Activated CD4-positive, alpha-beta memory T cell treated with anti-CD3 and anti-CD28 coated beads for 36 hours (primary cell): ENCODE results near the gene PRDX4. TPM values are rescaled to one million over a fixed set of nuclear protein-coding genes. Genes with fewer than 3 reads are reported as not detected.

Source experiments
- CTCF ChIA-PET: fragments of 350-600 bp; sonication (Branson Sonifier 250); formaldehyde crosslinking; loops from one replicate; lab custom pipeline; 2021; ENCODE audit warnings: antibody characterized with exemption, inconsistent platforms; lab: Charles Lee
- POLR2A ChIA-PET: fragments of 350-600 bp; sonication (Branson Sonifier 250); formaldehyde crosslinking; loops from one replicate; lab custom pipeline; 2021; ENCODE audit warnings: antibody characterized with exemption; lab: Charles Lee
- DNase-seq: peaks from one replicate; pipeline ENCODE4 v3.0.0-alpha.2; 2020
- H3K27ac Mint-ChIP-seq: one replicate; pipeline ENCODE4 v1.8.0; 2021; ENCODE audit warnings: mixed read lengths
- H3K27me3 Mint-ChIP-seq: one replicate; pipeline ENCODE4 v1.8.0; 2021; ENCODE audit warnings: mixed read lengths
- H3K36me3 Mint-ChIP-seq: one replicate; pipeline ENCODE4 v1.8.0; 2021; ENCODE audit warnings: mixed read lengths
- H3K4me1 Mint-ChIP-seq: one replicate; pipeline ENCODE4 v1.8.0; 2021; ENCODE audit warnings: low read depth, mixed read lengths
- H3K4me3 Mint-ChIP-seq: one replicate; pipeline ENCODE4 v1.8.0; 2021; ENCODE audit warnings: mild to moderate bottlenecking, mixed read lengths
- H3K9me3 Mint-ChIP-seq: one replicate; pipeline ENCODE4 v1.8.0; 2021; ENCODE audit warnings: mixed read lengths
- intact Hi-C: fragments of 100-400 bp; cut with micrococcal nuclease; formaldehyde crosslinking; loops from one replicate; pipeline ENCODE4 v1.15.1; 2023
- total RNA-seq, 2 experiments: library from RNA; stranded (reverse); gene quantifications; one replicate each; pipeline ENCODE4 v1.2.3, GENCODE V29; 2021

PRDX4 gene
- 10 to 100 TPM; 56.0 to 59.8 TPM for total RNA-seq

DNA sequence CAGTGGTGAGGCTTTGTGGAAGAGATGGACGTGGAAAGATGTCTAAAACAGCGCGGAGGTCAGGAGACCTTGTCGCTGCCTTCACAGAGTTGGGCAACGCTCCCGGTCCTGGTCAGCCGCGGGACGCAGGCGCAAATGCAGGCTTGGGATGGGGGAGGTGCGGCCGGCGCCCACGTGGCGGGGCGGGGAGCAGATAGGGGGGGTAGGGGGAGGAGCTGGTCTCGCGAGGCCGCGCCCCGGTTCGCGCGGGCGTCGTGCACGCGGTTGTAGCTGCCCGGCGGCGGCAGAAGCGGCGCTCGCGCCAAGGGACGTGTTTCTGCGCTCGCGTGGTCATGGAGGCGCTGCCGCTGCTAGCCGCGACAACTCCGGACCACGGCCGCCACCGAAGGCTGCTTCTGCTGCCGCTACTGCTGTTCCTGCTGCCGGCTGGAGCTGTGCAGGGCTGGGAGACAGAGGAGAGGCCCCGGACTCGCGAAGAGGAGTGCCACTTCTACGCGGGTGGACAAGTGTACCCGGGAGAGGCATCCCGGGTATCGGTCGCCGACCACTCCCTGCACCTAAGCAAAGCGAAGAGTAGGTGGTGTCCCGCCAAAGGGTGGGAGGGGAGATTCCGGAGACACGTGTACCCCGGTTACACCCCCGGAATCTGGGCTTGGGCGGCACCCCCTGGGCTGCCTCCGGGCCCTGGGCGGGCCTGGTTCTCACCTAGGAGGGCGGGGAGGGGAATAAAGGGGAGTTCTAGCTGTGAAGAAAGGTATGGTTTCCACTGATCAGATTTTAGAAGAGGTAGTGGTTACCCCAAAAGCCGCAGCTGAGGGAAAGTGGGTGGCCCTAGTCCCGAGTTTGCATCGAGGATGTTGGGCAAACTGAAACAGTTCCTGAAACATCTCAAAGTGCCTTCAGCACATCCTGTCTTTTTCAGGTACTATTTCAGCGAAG lies at the start of gene PRDX4:
TSS of gene PRDX4 (plus strand) at position 255 of the 939 bp plus-strand sequence. CDS start at position 333, 78 bp downstream.
- Mint-ChIP-seq H3K9me3 (no peaks in the 10 kb centered on the region), H3K4me3 (peak within 1 kb of the TSS; percentile 80), H3K36me3 (peaks cover 4% of the 10 kb centered on the region), H3K27ac (peak within 1 kb of the TSS; percentile 87), H3K27me3 (no peaks in the 10 kb centered on the region), H3K4me1 (peaks cover 23% of the 10 kb centered on the region)
- CTCF ChIA-PET = interaction anchor here (0.9 to 1.1 kb wide), 2 partner anchors 235 to 387 kb away, joined by 3 to 5 read pairs; no protein-coding TSS in a partner anchor
- intact Hi-C loops = loop anchor here (1.0 to 10.0 kb wide), 7 partner anchors 114 to 1723 kb away; partner anchors contain the start of genes CXorf58, EIF2S3 and SMS
- POLR2A ChIA-PET = interaction anchor here (1.0 to 1.5 kb wide), 2 partner anchors 76 to 116 kb away, joined by 4 to 8 read pairs; partner anchors contain the start of genes ACOT9 and SAT1
- DNase-seq = peak; percentile 87

GRCh38 chrX:23621621-23622265 lies 45.5 kb upstream of the PRDX4 start:
- ChIA-PET CTCF (no interaction called here), POLR2A (no interaction called here)
- Mint-ChIP-seq H3K36me3 (no peaks in the 10 kb centered on the region), H3K4me3 (no peak overlapping the region), H3K4me1 (no peaks in the 10 kb centered on the region), H3K27ac (no peak overlapping the region), H3K27me3 (peaks cover 2% of the 10 kb centered on the region), H3K9me3 (no peaks in the 10 kb centered on the region)
- DNase-seq = no peak
- intact Hi-C loops = no loop called here

GRCh38 chrX:23623797-23624196 lies 43.5 kb upstream of the PRDX4 start:
- Mint-ChIP-seq H3K4me1 (no peaks in the 10 kb centered on the region), H3K36me3 (no peaks in the 10 kb centered on the region), H3K9me3 (no peaks in the 10 kb centered on the region), H3K27ac (no peak overlapping the region), H3K27me3 (peaks cover 2% of the 10 kb centered on the region), H3K4me3 (no peak overlapping the region)
- intact Hi-C loops = no loop called here
- no peak for DNase-seq
- ChIA-PET POLR2A (no interaction called here), CTCF (no interaction called here)

DNA sequence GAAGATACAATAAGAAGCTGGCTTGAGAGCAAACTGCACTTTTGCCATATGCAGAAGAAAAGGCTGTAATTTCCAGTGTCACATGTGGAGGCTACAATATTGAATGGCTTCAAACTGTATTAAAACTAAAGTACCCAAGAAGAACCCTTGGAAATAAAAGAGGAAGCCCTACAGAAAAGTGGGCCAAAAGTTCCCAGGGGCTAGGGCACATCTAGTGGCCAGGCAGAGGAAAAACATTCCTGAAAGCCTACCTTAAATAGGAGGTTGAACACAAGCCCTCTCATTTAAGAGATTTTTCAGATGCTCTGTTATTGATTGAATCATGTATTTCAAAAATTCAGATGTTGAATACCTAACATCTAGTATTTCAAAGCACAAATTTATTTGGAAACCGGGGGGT lies 40.6 kb upstream of the PRDX4 start:
- Mint-ChIP-seq H3K4me3 (no peak overlapping the region), H3K4me1 (no peaks in the 10 kb centered on the region), H3K9me3 (no peaks in the 10 kb centered on the region), H3K27ac (no peak overlapping the region), H3K36me3 (no peaks in the 10 kb centered on the region), H3K27me3 (peaks cover 2% of the 10 kb centered on the region)
- ChIA-PET CTCF (no interaction called here), POLR2A (no interaction called here)
- intact Hi-C loops = no loop called here
- DNase-seq = no peak

DNA sequence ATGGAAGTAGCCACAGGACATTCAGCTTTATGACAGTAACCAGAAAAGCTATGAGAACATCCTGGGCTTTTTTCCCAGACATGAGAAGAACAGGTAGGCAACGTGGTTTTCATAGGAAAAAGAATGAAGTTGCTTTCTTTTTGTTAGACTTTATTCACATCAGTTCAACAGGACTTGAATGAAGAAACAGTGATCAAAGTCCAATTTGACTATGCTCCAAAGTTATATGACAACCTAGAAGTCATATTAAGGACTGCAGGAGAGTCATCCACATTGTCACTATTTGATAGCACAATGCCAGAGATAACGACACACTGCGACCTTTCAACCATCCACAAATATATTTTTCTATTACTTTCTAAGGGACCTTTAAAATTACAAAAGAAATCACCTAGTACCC lies 39.2 kb upstream of the PRDX4 start:
- no peak overlapping the region for H3K27ac Mint-ChIP-seq
- ChIA-PET POLR2A (no interaction called here), CTCF (no interaction called here)
- no peak overlapping the region for H3K4me3 Mint-ChIP-seq
- no peaks in the 10 kb centered on the region for H3K27me3 Mint-ChIP-seq
- no peaks in the 10 kb centered on the region for H3K4me1 Mint-ChIP-seq
- H3K9me3 Mint-ChIP-seq = no peaks in the 10 kb centered on the region
- H3K36me3 Mint-ChIP-seq = no peaks in the 10 kb centered on the region
- DNase-seq = no peak
- intact Hi-C loops = no loop called here

GRCh38 chrX:23631136-23631535 lies 36.2 kb upstream of the PRDX4 start:
- Mint-ChIP-seq H3K9me3 (no peaks in the 10 kb centered on the region), H3K36me3 (no peaks in the 10 kb centered on the region), H3K27me3 (no peaks in the 10 kb centered on the region), H3K4me3 (no peak overlapping the region), H3K4me1 (no peaks in the 10 kb centered on the region), H3K27ac (no peak overlapping the region)
- POLR2A ChIA-PET = no interaction called here
- intact Hi-C loops = no loop called here
- CTCF ChIA-PET = no interaction called here
- no peak for DNase-seq

DNA sequence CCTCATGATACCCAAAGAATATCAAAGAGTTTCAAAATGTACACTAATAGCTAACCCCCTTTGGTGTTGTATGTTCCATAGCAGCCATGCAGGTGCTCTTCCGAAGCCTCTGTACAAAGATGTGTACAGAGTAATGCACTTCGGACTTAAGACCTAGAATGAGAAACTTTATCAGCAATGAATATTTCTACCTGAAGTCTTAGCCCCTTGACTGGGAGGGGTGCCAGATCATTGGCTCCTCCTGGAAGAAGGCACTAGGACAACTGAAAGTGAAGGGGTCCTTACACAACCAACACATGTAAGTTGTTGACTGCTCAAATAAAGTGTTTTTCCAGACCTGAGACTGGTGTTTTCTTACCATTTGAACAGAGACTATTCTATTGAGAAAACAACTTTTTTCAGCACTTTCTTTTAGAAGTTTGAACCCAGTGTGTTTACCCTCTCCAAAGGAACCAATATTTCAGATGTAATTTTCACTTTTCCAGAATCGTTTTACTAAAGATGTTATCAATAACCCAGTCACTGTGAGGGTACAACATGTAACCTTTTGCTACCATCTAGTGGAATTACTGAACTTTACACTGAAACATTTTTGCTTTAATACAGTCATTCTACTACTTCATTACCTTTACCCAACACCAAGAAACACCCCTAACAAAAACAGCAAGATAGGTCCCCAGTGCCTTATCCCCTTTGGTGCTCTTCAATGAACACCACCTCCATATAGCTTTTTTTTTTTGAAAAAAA lies 33.3 kb upstream of the PRDX4 start:
- POLR2A ChIA-PET = no interaction called here
- no peaks in the 10 kb centered on the region for H3K36me3 Mint-ChIP-seq

GRCh38 chrX:23637187-23637586 lies 30.1 kb upstream of the PRDX4 start:
- no peaks in the 10 kb centered on the region for H3K36me3 Mint-ChIP-seq
- intact Hi-C loops = no loop called here
- DNase-seq = peak; percentile 9
- POLR2A ChIA-PET = no interaction called here
- H3K9me3 Mint-ChIP-seq = peaks cover 12% of the 10 kb centered on the region
- H3K4me1 Mint-ChIP-seq = no peaks in the 10 kb centered on the region
- no peak overlapping the region for H3K4me3 Mint-ChIP-seq
- no peaks in the 10 kb centered on the region for H3K27me3 Mint-ChIP-seq
- no peak overlapping the region for H3K27ac Mint-ChIP-seq
- CTCF ChIA-PET = interaction anchor here (1.1 kb wide), 1 partner anchor 20 kb away, joined by 4 read pairs; no protein-coding TSS in a partner anchor

More for the DNA sequence above, 33.3 kb upstream of the PRDX4 start:
- no peak overlapping the region for H3K4me3 Mint-ChIP-seq
- CTCF ChIA-PET = interaction anchor here (0.6 to 0.7 kb wide), 3 partner anchors 249 to 889 kb away, joined by 3 read pairs; no protein-coding TSS in a partner anchor
- H3K9me3 Mint-ChIP-seq = no peaks in the 10 kb centered on the region
- DNase-seq = no peak
- H3K27me3 Mint-ChIP-seq = no peaks in the 10 kb centered on the region
- intact Hi-C loops = no loop called here
- no peaks in the 10 kb centered on the region for H3K4me1 Mint-ChIP-seq
- H3K27ac Mint-ChIP-seq = no peak overlapping the region

DNA sequence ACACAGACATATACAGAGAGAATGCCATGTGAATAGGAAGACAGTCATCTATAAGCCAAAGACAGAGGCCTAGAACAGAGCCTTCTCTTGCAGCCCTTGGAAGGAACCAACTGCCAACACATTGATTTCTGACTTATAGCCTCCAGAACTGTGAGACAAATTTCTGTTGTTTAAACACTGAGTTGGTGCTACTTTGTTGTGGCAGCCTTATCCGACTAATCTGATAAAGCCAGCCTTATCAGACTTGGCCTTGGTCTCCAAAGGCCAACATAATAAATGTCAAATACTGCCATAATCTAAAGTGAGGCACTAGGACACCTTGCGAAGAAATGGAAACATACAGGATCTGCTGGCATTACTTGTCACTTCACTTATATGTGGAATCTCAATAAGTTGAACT lies 24.3 kb upstream of the PRDX4 start:
- Mint-ChIP-seq H3K27ac (no peak overlapping the region), H3K36me3 (no peaks in the 10 kb centered on the region), H3K4me3 (no peak overlapping the region), H3K9me3 (peaks cover 12% of the 10 kb centered on the region), H3K27me3 (no peaks in the 10 kb centered on the region), H3K4me1 (no peaks in the 10 kb centered on the region)
- POLR2A ChIA-PET = no interaction called here
- no peak for DNase-seq
- intact Hi-C loops = no loop called here
- CTCF ChIA-PET = no interaction called here

GRCh38 chrX:23644744-23645143 lies 22.5 kb upstream of the PRDX4 start:
- H3K27ac Mint-ChIP-seq = no peak overlapping the region
- CTCF ChIA-PET = no interaction called here
- peaks cover 9% of the 10 kb centered on the region for H3K9me3 Mint-ChIP-seq
- H3K27me3 Mint-ChIP-seq = no peaks in the 10 kb centered on the region
- H3K36me3 Mint-ChIP-seq = no peaks in the 10 kb centered on the region
- no peak for DNase-seq
- intact Hi-C loops = no loop called here
- H3K4me3 Mint-ChIP-seq = no peak overlapping the region
- POLR2A ChIA-PET = no interaction called here
- H3K4me1 Mint-ChIP-seq = no peaks in the 10 kb centered on the region

GRCh38 chrX:23656091-23656490 lies 11.2 kb upstream of the PRDX4 start:
- H3K27me3 Mint-ChIP-seq = no peaks in the 10 kb centered on the region
- no peak for DNase-seq
- no peak overlapping the region for H3K27ac Mint-ChIP-seq
- CTCF ChIA-PET = no interaction called here
- POLR2A ChIA-PET = no interaction called here
- H3K36me3 Mint-ChIP-seq = no peaks in the 10 kb centered on the region
- H3K9me3 Mint-ChIP-seq = no peaks in the 10 kb centered on the region
- no peak overlapping the region for H3K4me3 Mint-ChIP-seq
- peaks cover 4% of the 10 kb centered on the region for H3K4me1 Mint-ChIP-seq
- intact Hi-C loops = no loop called here

DNA sequence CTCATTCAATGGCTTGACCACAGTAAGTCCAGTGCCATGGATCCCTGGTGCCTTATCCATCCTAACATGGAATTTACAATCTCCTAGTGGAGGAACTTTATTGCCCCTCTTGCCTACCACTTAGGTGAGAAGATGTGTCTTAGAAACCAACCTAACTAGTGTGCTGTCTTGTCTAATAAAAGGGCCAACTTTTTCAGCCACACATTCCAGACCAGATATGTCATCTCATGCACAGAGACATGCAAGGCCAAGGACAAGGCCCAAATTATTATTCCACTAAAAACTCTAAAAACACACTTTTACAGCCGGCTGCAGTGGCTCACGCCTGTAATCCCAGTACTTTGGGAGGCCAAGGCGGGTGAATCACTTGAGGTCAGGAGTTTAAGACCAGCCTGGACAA lies 10.6 kb upstream of the PRDX4 start:
- no peak for DNase-seq
- ChIA-PET CTCF (no interaction called here), POLR2A (no interaction called here)
- Mint-ChIP-seq H3K4me3 (no peak overlapping the region), H3K27me3 (no peaks in the 10 kb centered on the region), H3K9me3 (no peaks in the 10 kb centered on the region), H3K36me3 (no peaks in the 10 kb centered on the region), H3K4me1 (peaks cover 8% of the 10 kb centered on the region), H3K27ac (no peak overlapping the region)
- intact Hi-C loops = no loop called here
